B cell (primary cell): ENCODE results near the gene MIPOL1. TPM values are rescaled to one million over a fixed set of nuclear protein-coding genes. Genes with fewer than 3 reads are reported as not detected.

ENCODE experiments used
- ATAC-seq: fragments of 200-7000 bp; cut with Tn5 transposase; one replicate; pipeline ENCODE4 v1.10.0; 2021; ENCODE audit warnings: low read depth, mild to moderate bottlenecking, moderate number of reproducible peaks, moderate library complexity
- CTCF ChIA-PET: fragments of 350-600 bp; sonication (Branson Sonifier 250); formaldehyde crosslinking; loops from one replicate; lab custom pipeline; 2021; ENCODE audit warnings: antibody characterized with exemption, inconsistent platforms; lab: Charles Lee
- POLR2A ChIA-PET: fragments of 350-600 bp; sonication (Branson Sonifier 250); formaldehyde crosslinking; loops from one replicate; lab custom pipeline; 2021; ENCODE audit warnings: antibody characterized with exemption; lab: Charles Lee
- DNase-seq: peaks from one replicate; pipeline ENCODE4 v3.0.0; 2013
- H2AFZ ChIP-seq: 2 replicates; pipeline ENCODE4 v1.6.1; 2012; ENCODE audit warnings: mild to moderate bottlenecking, low read depth, low read length; ENCODE audit not compliant: insufficient read depth, poor library complexity, severe bottlenecking
- H3K27ac ChIP-seq, 2 donors: 1 replicate in 1 of 2; 2 replicates in 1 of 2; pipeline ENCODE4 v1.5.1; 2012 to 2013; ENCODE audit warnings: low read length in 2 of 2, mild to moderate bottlenecking in 2 of 2, moderate library complexity in 1 of 2
- H3K27me3 ChIP-seq, 4 experiments: fragments of 200-600 bp in 1 of 4; sonication (generic) in 1 of 4; replicated peaks in 1 of 4; 1 replicate in 2 of 4; 2 replicates in 2 of 4; pipeline versions ENCODE4 v1.6.1 to v1.7.0; 2013 to 2016; ENCODE audit warnings: low read length in 3 of 4, mild to moderate bottlenecking in 2 of 4, mixed read lengths in 1 of 4, moderate library complexity in 1 of 4; ENCODE audit not compliant: insufficient read depth in 4 of 4, control insufficient read depth in 3 of 4; ENCODE audit errors: control extremely low read depth in 1 of 4
- H3K36me3 ChIP-seq, 2 experiments: replicated peaks in 1 of 2; 1 replicate in 1 of 2; 2 replicates in 1 of 2; pipeline versions ENCODE4 v1.6.1 to v1.7.1; 2013; ENCODE audit warnings: low read length in 1 of 2; ENCODE audit not compliant: insufficient read depth in 2 of 2, control insufficient read depth in 1 of 2; ENCODE audit errors: control extremely low read depth in 1 of 2, extremely low read depth in 1 of 2
- H3K4me1 ChIP-seq, 2 donors: fragments of 200-600 bp in 1 of 2; sonication (generic) in 1 of 2; 1 replicate in 1 of 2; 2 replicates in 1 of 2; pipeline versions ENCODE4 v1.5.1 to v1.6.1; 2013 to 2017; ENCODE audit warnings: low read length in 2 of 2; ENCODE audit not compliant: control insufficient read depth in 2 of 2, insufficient read depth in 2 of 2
- H3K4me2 ChIP-seq: replicated peaks from 2 replicates; pipeline ENCODE3; 2012; ENCODE audit warnings: mild to moderate bottlenecking, low read depth, low read length; ENCODE audit not compliant: poor library complexity, severe bottlenecking
- H3K4me3 ChIP-seq, 5 experiments: fragments of 200-600 bp in 1 of 5; sonication (generic) in 1 of 5; 1 replicate in 3 of 5; 2 replicates in 2 of 5; pipeline versions ENCODE4 v1.5.1 to v1.7.0; 2011 to 2016; ENCODE audit warnings: low read length in 4 of 5, mild to moderate bottlenecking in 4 of 5, low read depth in 2 of 5, control low read depth in 1 of 5, moderate library complexity in 1 of 5; ENCODE audit not compliant: insufficient read depth in 1 of 5; ENCODE audit errors: control extremely low read depth in 1 of 5, extremely low read depth in 1 of 5
- H3K79me2 ChIP-seq: fragments of 200-600 bp; sonication (generic); one replicate; pipeline ENCODE4 v1.6.0; 2016; ENCODE audit warnings: low read length; ENCODE audit not compliant: control insufficient read depth, insufficient read depth
- H3K9ac ChIP-seq: fragments of 200-600 bp; sonication (generic); 2 replicates; pipeline ENCODE4 v1.6.1; 2017; ENCODE audit warnings: mild to moderate bottlenecking, low read length, moderate library complexity
- H3K9me3 ChIP-seq, 3 donors: one replicate each; pipeline versions ENCODE4 v1.6.1 to v1.7.1; 2013; ENCODE audit warnings: low read length in 2 of 3; ENCODE audit not compliant: control insufficient read depth in 2 of 3, insufficient read depth in 1 of 3; ENCODE audit errors: control extremely low read depth in 1 of 3
- H4K20me1 ChIP-seq: 2 replicates; pipeline ENCODE4 v1.6.0; 2012; ENCODE audit warnings: mild to moderate bottlenecking, low read length; ENCODE audit not compliant: insufficient read depth, control insufficient read depth, poor library complexity, severe bottlenecking
- H3K27ac Mint-ChIP-seq: one replicate; pipeline ENCODE4 v1.8.0; 2021; ENCODE audit warnings: mixed read lengths
- H3K27me3 Mint-ChIP-seq: one replicate; pipeline ENCODE4 v1.8.0; 2021; ENCODE audit warnings: mixed read lengths
- H3K4me1 Mint-ChIP-seq: one replicate; pipeline ENCODE4 v1.8.0; 2021; ENCODE audit warnings: mixed read lengths
- H3K4me3 Mint-ChIP-seq: one replicate; pipeline ENCODE4 v1.8.0; 2021; ENCODE audit warnings: mixed read lengths
- H3K9me3 Mint-ChIP-seq: one replicate; pipeline ENCODE4 v1.8.0; 2022; ENCODE audit warnings: mixed read lengths; ENCODE audit not compliant: insufficient read depth
- CTCF ChIP-seq: fragments of 200-600 bp; IDR thresholded peaks from one replicate; pipeline ENCODE4 v1.8.0; 2022; ENCODE audit warnings: antibody characterized with exemption, mild to moderate bottlenecking
- EZH2 ChIP-seq: IDR thresholded peaks from 2 replicates; pipeline ENCODE4 v1.6.1; 2012; ENCODE audit warnings: borderline replicate concordance, low read depth, mild to moderate bottlenecking, moderate library complexity, low read length; ENCODE audit not compliant: insufficient read depth, poor library complexity, severe bottlenecking
- WGBS: methylation state at CpG from one replicate; pipeline ENCODE4 v1.1.5; 2013; ENCODE audit warnings: missing lambda C conversion rate; ENCODE audit not compliant: insufficient coverage; 5-methylcytosine and 5-hydroxymethylcytosine counted together
- intact Hi-C: fragments of 100-400 bp; cut with micrococcal nuclease; formaldehyde crosslinking; loops from one replicate; pipeline ENCODE4 v1.10.0; 2022
- polyA plus RNA-seq: library from polyadenylated mRNA; depleted of rRNA; stranded (reverse); fragments of >200 nt; gene quantifications from 2 replicates; pipeline ENCODE4 v1.2.3, GENCODE V29; 2012
- total RNA-seq, 2 donors: library from RNA; stranded (reverse); fragments of 120-200 nt in 1 of 2; gene quantifications; 1 replicate in 1 of 2; 2 replicates in 1 of 2; pipeline versions ENCODE4 v1.2.3 to v1.2.4, GENCODE V29; 2013 to 2022

The MIPOL1 gene
- total and polyA plus RNA-seq, 2 donors (not counting 1 experiment from before 2014, with no cell fraction given) = 0.17 TPM; not detected in 1

GRCh38 chr14:37275963-37276362 lies 78.2 kb downstream of the MIPOL1 start:
- no peak overlapping the region for H3K9ac ChIP-seq
- ChIA-PET POLR2A (no interaction called here), CTCF (no interaction called here)
- H3K4me1 Mint-ChIP-seq = no peaks in the 10 kb centered on the region
- no peaks in the 10 kb centered on the region for H3K27me3 ChIP-seq
- no peak overlapping the region for H2AFZ ChIP-seq
- no peak overlapping the region for H3K4me2 ChIP-seq
- ATAC-seq (no peak), DNase-seq (no peak)
- H3K27ac Mint-ChIP-seq = no peak overlapping the region
- intact Hi-C loops = no loop called here
- TF ChIP-seq CTCF (no peak), EZH2 (no peak)
- no peaks in the 10 kb centered on the region for H3K9me3 ChIP-seq
- H3K79me2 ChIP-seq = no peaks in the 10 kb centered on the region
- no peaks in the 10 kb centered on the region for H3K36me3 ChIP-seq
- no peaks in the 10 kb centered on the region for H4K20me1 ChIP-seq
- H3K4me3 Mint-ChIP-seq = no peak overlapping the region
- H3K9me3 Mint-ChIP-seq = peaks cover 3% of the 10 kb centered on the region
- H3K27ac ChIP-seq = no peak overlapping the region
- H3K4me1 ChIP-seq = no peaks in the 10 kb centered on the region
- H3K4me3 ChIP-seq = no peak overlapping the region
- no peaks in the 10 kb centered on the region for H3K27me3 Mint-ChIP-seq

- POLR2A ChIA-PET = no interaction called here
- no peak overlapping the region for H3K4me3 Mint-ChIP-seq
- no peak for ATAC-seq
- no peaks in the 10 kb centered on the region for H3K79me2 ChIP-seq
- no peak overlapping the region for H3K4me3 ChIP-seq
- no CpG with 5 or more reads among the region's 5 CpGs for WGBS
- H3K27me3 ChIP-seq = no peaks in the 10 kb centered on the region
- no peak overlapping the region for H3K27ac ChIP-seq
- H2AFZ ChIP-seq = no peak overlapping the region
- TF ChIP-seq EZH2 (no peak), CTCF (no peak)
- no peak overlapping the region for H3K4me2 ChIP-seq
- no peaks in the 10 kb centered on the region for H3K4me1 ChIP-seq
- intact Hi-C loops = no loop called here
- H3K27ac Mint-ChIP-seq = no peak overlapping the region
- DNase-seq = no peak
- H3K9ac ChIP-seq = no peak overlapping the region
- no peaks in the 10 kb centered on the region for H3K4me1 Mint-ChIP-seq
- H3K9me3 ChIP-seq = no peaks in the 10 kb centered on the region
- no peaks in the 10 kb centered on the region for H3K27me3 Mint-ChIP-seq
- H3K36me3 ChIP-seq = no peaks in the 10 kb centered on the region
- peaks cover 3% of the 10 kb centered on the region for H3K9me3 Mint-ChIP-seq
- H4K20me1 ChIP-seq = no peaks in the 10 kb centered on the region
- CTCF ChIA-PET = no interaction called here
Measured at GRCh38 chr14:37278636-37279538, 81.2 kb downstream of the MIPOL1 start.
